Heart right ventricle (tissue), 16 donors: ENCODE results near the gene SLC12A1. TPM values are rescaled to one million over a fixed set of nuclear protein-coding genes. Genes with fewer than 3 reads are reported as not detected.

Experiments
- ATAC-seq, 8 donors: fragments of 200-7000 bp; cut with Tn5 transposase; one replicate each; pipeline ENCODE4 v1.9.1; 2020; ENCODE audit warnings: mild to moderate bottlenecking in 8 of 8, moderate library complexity in 8 of 8, moderate number of reproducible peaks in 1 of 8
- DNase-seq, 2 donors: peaks; one replicate each; pipeline ENCODE4 v3.0.0-alpha.2; 2020
- H3K27ac ChIP-seq, 10 donors: fragments of 200-600 bp; sonication (generic) in 2 of 10; one replicate each; pipeline versions ENCODE4 v1.5.0 to v1.8.0; 2020 to 2022; ENCODE audit warnings: mild to moderate bottlenecking in 3 of 10
- H3K27me3 ChIP-seq, 7 donors: fragments of 200-600 bp; one replicate each; pipeline ENCODE4 v1.8.0; 2021 to 2022; ENCODE audit warnings: mild to moderate bottlenecking in 2 of 7
- H3K36me3 ChIP-seq, 9 donors: fragments of 200-600 bp; sonication (generic) in 1 of 9; one replicate each; pipeline versions ENCODE4 v1.5.0 to v1.8.0; 2020 to 2022; ENCODE audit warnings: mild to moderate bottlenecking in 2 of 9
- H3K4me1 ChIP-seq, 9 donors: fragments of 200-600 bp; sonication (generic) in 1 of 9; one replicate each; pipeline versions ENCODE4 v1.5.0 to v1.8.0; 2020 to 2022; ENCODE audit warnings: mild to moderate bottlenecking in 4 of 9
- H3K4me3 ChIP-seq, 10 donors: fragments of 200-600 bp; sonication (generic) in 2 of 10; one replicate each; pipeline versions ENCODE4 v1.5.0 to v1.8.0; 2020 to 2022; ENCODE audit warnings: mild to moderate bottlenecking in 7 of 10, moderate library complexity in 2 of 10
- H3K9me3 ChIP-seq, 11 donors: fragments of 200-600 bp in 10 of 11; sonication (generic) in 2 of 11; one replicate each; pipeline versions ENCODE4 v1.5.0 to v1.8.0; 2013 to 2022; ENCODE audit warnings: mild to moderate bottlenecking in 2 of 11, control low read depth in 1 of 11, moderate library complexity in 1 of 11
- WGBS, 2 donors: extraction: QIAGEN DNeasy Blood & Tissue Kit; methylation state at CpG; one replicate each; pipeline ENCODE4 v1.1.7; 2013; ENCODE audit warnings: inconsistent platforms in 1 of 2; 5-methylcytosine and 5-hydroxymethylcytosine counted together
- intact Hi-C, 10 donors: fragments of 100-400 bp; cut with DNase I; formaldehyde crosslinking; loops; one replicate each; pipeline versions ENCODE4 v1.11.1 to v1.14.2; 2022
- polyA plus RNA-seq, 2 donors: library from polyadenylated mRNA; stranded (reverse); fragments of 200-250 nt; gene quantifications; one replicate each; pipeline ENCODE4 v1.2.3, GENCODE V29; 2013
- total RNA-seq, 10 donors: library from RNA; stranded (reverse); fragmentation: NEBNext Ultra II Directional in 3 of 10; extraction: Animal tissue kit (Norgen Biotek cat#: 25700) in 3 of 10; gene quantifications; one replicate each; pipeline versions ENCODE4 v1.2.1 to v1.2.4, GENCODE V29; 2021 to 2023
- TF ChIP-seq, protein P1 (sequence below), 9 donors: fragments of 200-600 bp; sonication (generic) in 2 of 9; IDR thresholded peaks; one replicate each; pipeline versions ENCODE4 v1.5.0 to v1.8.0; 2021 to 2022; ENCODE audit warnings: antibody characterized with exemption in 9 of 9, mild to moderate bottlenecking in 5 of 9, moderate library complexity in 1 of 9
- donor health status: Arrhythmogenic right ventricular cardiomyopathy.
- donor health status: ischemic (EF 13 %, LVEDD 7.1; RV severe dilation, severe dysfunction).
- donor health status: healthy with polysubstance abuse.
- donor health status: DM: no; HTN: yes; CAD: no.
- donor health status: DM: no; HTN: no; CAD: no.
- donor health status: ischemic (EF 25% LVEDD 6.9; RV normal size, moderate dysfunction).
- donor health status: ischemic (EF 25% LVEDD 5.7; RV mildly dilated, moderate dysfunction).
- donor health status: healthy.
- donor health status: DM: yes; HTN: yes; CAD: no.
- donor health status: Ischemic cardiomyopathy.
- donor health status: ischemic (EF 35%, LVEDD 5.7; RV mildly dilated, moderate dysfunction).
- donor health status: nonischemic (EF 11% LVEDD 7.7; RV severe dilation, severe dysfunction).
- donor health status: DM: yes; HTN: yes; CAD: no.
- donor health status: PGD.
- donor health status: ischemic (EF 29% LVEDD 5.4; RV normal size, mild dysfunction).
- donor health status: nonischemic (EF 23%, LVEDD 6.1; RV moderate dilation, normal function).

Gene SLC12A1
- total and polyA plus RNA-seq, 12 donors, result not detected

DNA sequence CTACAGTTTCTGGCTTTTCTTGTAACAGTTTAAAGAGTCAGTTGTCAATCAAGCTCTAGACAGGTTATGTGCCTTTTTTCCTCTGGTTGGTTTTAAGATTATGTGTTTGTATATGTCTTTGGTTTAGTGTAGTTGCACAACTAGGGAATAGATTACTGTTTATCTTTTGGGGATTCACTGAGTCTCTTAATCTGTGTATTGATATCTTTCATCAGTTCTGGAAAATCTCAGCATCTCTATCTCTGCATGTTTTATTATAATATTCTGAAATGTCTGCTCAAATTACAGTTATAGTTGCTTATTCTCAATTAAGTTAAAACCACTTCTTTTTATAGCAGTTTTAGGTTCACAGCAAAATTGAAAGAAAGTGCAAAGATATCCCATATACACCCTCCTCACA lies 139.4 kb downstream of the SLC12A1 start:
- TF ChIP-seq, protein P1, sequence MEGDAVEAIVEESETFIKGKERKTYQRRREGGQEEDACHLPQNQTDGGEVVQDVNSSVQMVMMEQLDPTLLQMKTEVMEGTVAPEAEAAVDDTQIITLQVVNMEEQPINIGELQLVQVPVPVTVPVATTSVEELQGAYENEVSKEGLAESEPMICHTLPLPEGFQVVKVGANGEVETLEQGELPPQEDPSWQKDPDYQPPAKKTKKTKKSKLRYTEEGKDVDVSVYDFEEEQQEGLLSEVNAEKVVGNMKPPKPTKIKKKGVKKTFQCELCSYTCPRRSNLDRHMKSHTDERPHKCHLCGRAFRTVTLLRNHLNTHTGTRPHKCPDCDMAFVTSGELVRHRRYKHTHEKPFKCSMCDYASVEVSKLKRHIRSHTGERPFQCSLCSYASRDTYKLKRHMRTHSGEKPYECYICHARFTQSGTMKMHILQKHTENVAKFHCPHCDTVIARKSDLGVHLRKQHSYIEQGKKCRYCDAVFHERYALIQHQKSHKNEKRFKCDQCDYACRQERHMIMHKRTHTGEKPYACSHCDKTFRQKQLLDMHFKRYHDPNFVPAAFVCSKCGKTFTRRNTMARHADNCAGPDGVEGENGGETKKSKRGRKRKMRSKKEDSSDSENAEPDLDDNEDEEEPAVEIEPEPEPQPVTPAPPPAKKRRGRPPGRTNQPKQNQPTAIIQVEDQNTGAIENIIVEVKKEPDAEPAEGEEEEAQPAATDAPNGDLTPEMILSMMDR (IDR thresholded peaks at IDR 0.05), result no peak
- Histone ChIP-seq H3K4me1 (no peaks in the 10 kb centered on the region), H3K4me3 (no peak overlapping the region), H3K27me3 (no peaks in the 10 kb centered on the region), H3K9me3 (no peaks in the 10 kb centered on the region), H3K36me3 (peaks cover 0 to 36% (median 19%) of the 10 kb centered on the region in 9 donors), H3K27ac (no peak overlapping the region)
- intact Hi-C loops, result no loop called here
- no peak for DNase-seq
- ATAC-seq, result no peak

DNA sequence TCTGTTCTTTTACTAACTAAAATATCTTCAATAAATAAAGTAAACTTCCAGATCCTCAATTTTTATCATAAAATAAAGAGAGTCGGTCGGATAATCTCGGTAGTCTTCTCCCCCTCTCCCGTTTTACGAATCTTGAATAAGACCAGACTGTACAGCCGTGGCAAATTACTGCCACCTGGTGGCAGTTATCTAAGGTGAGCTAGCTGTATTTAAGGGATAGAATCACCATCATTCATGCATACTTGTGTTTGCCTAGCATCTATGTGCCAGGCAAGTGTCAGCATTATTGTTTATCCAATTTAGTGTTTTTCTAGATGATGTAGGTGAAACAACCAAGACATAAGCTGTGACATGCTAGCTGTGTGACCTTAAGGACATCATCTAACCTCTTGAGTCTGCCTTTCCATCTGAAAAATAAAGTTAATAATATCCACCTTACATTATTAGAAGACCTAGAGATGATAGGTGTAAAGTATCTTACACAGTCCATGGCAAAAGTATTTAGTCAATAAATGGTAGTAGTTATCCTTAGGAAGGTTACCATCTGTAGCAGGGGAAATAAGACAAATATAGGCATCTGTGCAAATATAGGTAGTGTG lies 146.5 kb downstream of the SLC12A1 start:
- Histone ChIP-seq H3K9me3 (no peaks in the 10 kb centered on the region), H3K27ac (no peak overlapping the region), H3K36me3 (no peaks in the 10 kb centered on the region), H3K27me3 (no peaks in the 10 kb centered on the region), H3K4me1 (peaks cover 0 to 9% (median 0%) of the 10 kb centered on the region in 9 donors), H3K4me3 (no peak overlapping the region)
- 1 to 4% methylated on average over 6 of the region's 6 CpGs for WGBS, 2 donors
- intact Hi-C loops, result loop anchor here in 6 of 10 donors (10.0 kb wide), 4 partner anchors 292 to 1792 kb away; partner anchors contain the start of gene FBN1 (in 1 of the 6)
- ATAC-seq, result peak in 7 of 8 donors; percentile 55 to 81 (median 76)
- TF ChIP-seq, protein P1 (IDR thresholded peaks at IDR 0.05), result peak; percentile 52 to 89 (median 79)
- DNase-seq, result peak in 1 of 2 donors; percentile 29

Other genes with a start within 250 kb of the SLC12A1 start
- gene SLC24A5, start 85.3 kb upstream of the SLC12A1 start, total RNA-seq, result not detected
- not detected for gene SLC24A5, start 85.3 kb upstream of the SLC12A1 start, polyA plus RNA-seq
- 10 to 100 TPM in 7 of 10 donors, 1 to 10 TPM in 3; 7.3 to 18.6 (median 13.3) TPM for gene MYEF2, start 28.0 kb upstream of the SLC12A1 start, total RNA-seq
- 10 to 100 TPM in 1 of 2 donors, 1 to 10 TPM in 1; 3.8 to 11.6 TPM for gene MYEF2, start 28.0 kb upstream of the SLC12A1 start, polyA plus RNA-seq
- not detected for gene CTXN2, start 14.6 kb upstream of the SLC12A1 start, total RNA-seq
- not detected for gene CTXN2, start 14.6 kb upstream of the SLC12A1 start, polyA plus RNA-seq
- gene DUT, start 125.1 kb downstream of the SLC12A1 start, total RNA-seq, result 10 to 100 TPM; 51.9 to 88.4 (median 62.7) TPM
- 10 to 100 TPM; 48.5 to 67.3 TPM for gene DUT, start 125.1 kb downstream of the SLC12A1 start, polyA plus RNA-seq